CD4-positive, alpha-beta T cell treated with Interleukin-4 for 1 hour (primary cell): Measurements from ENCODE around the gene TYROBP.
"Not testable (repeated sequence)": the region's sequence is repeated elsewhere in the genome, so short reads cannot be mapped to it uniquely, and the experiment has no call there.

Experiments used
- DNase-seq, 2 donors: peaks; one replicate each; pipeline ENCODE4 v3.0.0-alpha.2; 2020 to 2022

The TYROBP gene

GRCh38 chr19:35898499-35898809 is 9.6 kb downstream of the TYROBP start:
- no peak for DNase-seq

- no peak for DNase-seq
Observed at GRCh38 chr19:35897706-35898451, 10.2 kb downstream of the TYROBP start.

- DNase-seq: no peak
Observed at GRCh38 chr19:35896643-35897040, 11.5 kb downstream of the TYROBP start.

GRCh38 chr19:35895911-35896642 is 12.0 kb downstream of the TYROBP start:
- DNase-seq: no peak

- no peak for DNase-seq
Observed at GRCh38 chr19:35894342-35894741, 13.8 kb downstream of the TYROBP start.

- not testable (repeated sequence) for DNase-seq
Observed at GRCh38 chr19:35891819-35892218, 16.3 kb downstream of the TYROBP start.

- no peak for DNase-seq
Observed at GRCh38 chr19:35890113-35890650, 17.9 kb downstream of the TYROBP start.

GRCh38 chr19:35889370-35890112 is 18.6 kb downstream of the TYROBP start:
- no peak for DNase-seq

GRCh38 chr19:35888398-35888797 is 19.7 kb downstream of the TYROBP start:
- no peak for DNase-seq

- no peak for DNase-seq
Observed at GRCh38 chr19:35887197-35887596, 20.9 kb downstream of the TYROBP start.

GRCh38 chr19:35885904-35886303 is 22.2 kb downstream of the TYROBP start:
- no peak for DNase-seq

GRCh38 chr19:35885225-35885738 is 22.8 kb downstream of the TYROBP start:
- DNase-seq: no peak

- DNase-seq: peak in 1 of 2 donors; percentile 42
Observed at GRCh38 chr19:35883882-35884281, 24.2 kb downstream of the TYROBP start.

GRCh38 chr19:35882114-35882832 is 25.8 kb downstream of the TYROBP start:
- DNase-seq: peak; percentile 49 to 86

GRCh38 chr19:35879770-35880317 is 28.3 kb downstream of the TYROBP start:
- DNase-seq: peak; percentile 73 to 75

- DNase-seq: no peak
Observed at GRCh38 chr19:35879068-35879467, 29.0 kb downstream of the TYROBP start.

GRCh38 chr19:35874392-35874930 is 33.6 kb downstream of the TYROBP start:
- DNase-seq: no peak

- no peak for DNase-seq
Observed at GRCh38 chr19:35872180-35872579, 35.9 kb downstream of the TYROBP start.

- no peak for DNase-seq
Observed at GRCh38 chr19:35871611-35872010, 36.5 kb downstream of the TYROBP start.

- DNase-seq: no peak
Observed at GRCh38 chr19:35870798-35871197, 37.3 kb downstream of the TYROBP start.

GRCh38 chr19:35870124-35870736 is 37.9 kb downstream of the TYROBP start:
- DNase-seq: not testable (repeated sequence)
